Heart right ventricle (tissue), 16 donors: ENCODE results near the gene HTRA3. TPM values are rescaled to one million over a fixed set of nuclear protein-coding genes. Genes with fewer than 3 reads are reported as not detected.

Experiments
- ATAC-seq, 8 donors: fragments of 200-7000 bp; cut with Tn5 transposase; one replicate each; pipeline ENCODE4 v1.9.1; 2020; ENCODE audit warnings: mild to moderate bottlenecking in 8 of 8, moderate library complexity in 8 of 8, moderate number of reproducible peaks in 1 of 8
- DNase-seq, 2 donors: peaks; one replicate each; pipeline ENCODE4 v3.0.0-alpha.2; 2020
- H3K27ac ChIP-seq, 10 donors: fragments of 200-600 bp; sonication (generic) in 2 of 10; one replicate each; pipeline versions ENCODE4 v1.5.0 to v1.8.0; 2020 to 2022; ENCODE audit warnings: mild to moderate bottlenecking in 3 of 10
- H3K27me3 ChIP-seq, 7 donors: fragments of 200-600 bp; one replicate each; pipeline ENCODE4 v1.8.0; 2021 to 2022; ENCODE audit warnings: mild to moderate bottlenecking in 2 of 7
- H3K36me3 ChIP-seq, 9 donors: fragments of 200-600 bp; sonication (generic) in 1 of 9; one replicate each; pipeline versions ENCODE4 v1.5.0 to v1.8.0; 2020 to 2022; ENCODE audit warnings: mild to moderate bottlenecking in 2 of 9
- H3K4me1 ChIP-seq, 9 donors: fragments of 200-600 bp; sonication (generic) in 1 of 9; one replicate each; pipeline versions ENCODE4 v1.5.0 to v1.8.0; 2020 to 2022; ENCODE audit warnings: mild to moderate bottlenecking in 4 of 9
- H3K4me3 ChIP-seq, 10 donors: fragments of 200-600 bp; sonication (generic) in 2 of 10; one replicate each; pipeline versions ENCODE4 v1.5.0 to v1.8.0; 2020 to 2022; ENCODE audit warnings: mild to moderate bottlenecking in 7 of 10, moderate library complexity in 2 of 10
- H3K9me3 ChIP-seq, 11 donors: fragments of 200-600 bp in 10 of 11; sonication (generic) in 2 of 11; one replicate each; pipeline versions ENCODE4 v1.5.0 to v1.8.0; 2013 to 2022; ENCODE audit warnings: mild to moderate bottlenecking in 2 of 11, control low read depth in 1 of 11, moderate library complexity in 1 of 11
- CTCF ChIP-seq, 9 donors: fragments of 200-600 bp; sonication (generic) in 2 of 9; IDR thresholded peaks; one replicate each; pipeline versions ENCODE4 v1.5.0 to v1.8.0; 2021 to 2022; ENCODE audit warnings: antibody characterized with exemption in 9 of 9, mild to moderate bottlenecking in 5 of 9, moderate library complexity in 1 of 9
- WGBS, 2 donors: extraction: QIAGEN DNeasy Blood & Tissue Kit; methylation state at CpG; one replicate each; pipeline ENCODE4 v1.1.7; 2013; ENCODE audit warnings: inconsistent platforms in 1 of 2; 5-methylcytosine and 5-hydroxymethylcytosine counted together
- intact Hi-C, 10 donors: fragments of 100-400 bp; cut with DNase I; formaldehyde crosslinking; loops; one replicate each; pipeline versions ENCODE4 v1.11.1 to v1.14.2; 2022
- polyA plus RNA-seq, 2 donors: library from polyadenylated mRNA; stranded (reverse); fragments of 200-250 nt; gene quantifications; one replicate each; pipeline ENCODE4 v1.2.3, GENCODE V29; 2013
- total RNA-seq, 10 donors: library from RNA; stranded (reverse); fragmentation: NEBNext Ultra II Directional in 3 of 10; extraction: Animal tissue kit (Norgen Biotek cat#: 25700) in 3 of 10; gene quantifications; one replicate each; pipeline versions ENCODE4 v1.2.1 to v1.2.4, GENCODE V29; 2021 to 2023
- donor health status: Arrhythmogenic right ventricular cardiomyopathy.
- donor health status: ischemic (EF 13 %, LVEDD 7.1; RV severe dilation, severe dysfunction).
- donor health status: healthy with polysubstance abuse.
- donor health status: DM: no; HTN: yes; CAD: no.
- donor health status: DM: no; HTN: no; CAD: no.
- donor health status: ischemic (EF 25% LVEDD 6.9; RV normal size, moderate dysfunction).
- donor health status: ischemic (EF 25% LVEDD 5.7; RV mildly dilated, moderate dysfunction).
- donor health status: healthy.
- donor health status: DM: yes; HTN: yes; CAD: no.
- donor health status: Ischemic cardiomyopathy.
- donor health status: ischemic (EF 35%, LVEDD 5.7; RV mildly dilated, moderate dysfunction).
- donor health status: nonischemic (EF 11% LVEDD 7.7; RV severe dilation, severe dysfunction).
- donor health status: DM: yes; HTN: yes; CAD: no.
- donor health status: PGD.
- donor health status: ischemic (EF 29% LVEDD 5.4; RV normal size, mild dysfunction).
- donor health status: nonischemic (EF 23%, LVEDD 6.1; RV moderate dilation, normal function).

The HTRA3 gene
- total and polyA plus RNA-seq, 12 donors, result 20.2 to 82.5 (median 54.2) TPM

- Histone ChIP-seq H3K9me3 (no peaks in the 10 kb centered on the region), H3K27me3 (no peaks in the 10 kb centered on the region), H3K36me3 (no peaks in the 10 kb centered on the region), H3K4me3 (no peak overlapping the region), H3K4me1 (peaks cover 0 to 20% (median 0%) of the 10 kb centered on the region in 9 donors), H3K27ac (peak overlapping the region in 1 of 10 donors; percentile 0)
- 40 to 47% methylated on average over 13 of the region's 13 CpGs for WGBS, 2 donors
- DNase-seq, result no peak
- no peak for TF ChIP-seq CTCF (IDR thresholded peaks at IDR 0.05)
- intact Hi-C loops, result no loop called here
- peak in 1 of 8 donors; percentile 5 for ATAC-seq
Measured at GRCh38 chr4:8260656-8261111, 8.9 kb upstream of the HTRA3 start.

- intact Hi-C loops, result no loop called here
- Histone ChIP-seq H3K9me3 (no peaks in the 10 kb centered on the region), H3K4me3 (no peak overlapping the region), H3K36me3 (no peaks in the 10 kb centered on the region), H3K27ac (no peak overlapping the region), H3K4me1 (peaks cover 4 to 24% (median 7%) of the 10 kb centered on the region in 9 donors), H3K27me3 (no peaks in the 10 kb centered on the region)
- WGBS, 2 donors, result 86 to 89% methylated on average over 25 of the region's 25 CpGs
- DNase-seq (no peak), ATAC-seq (no peak)
- TF ChIP-seq CTCF (IDR thresholded peaks at IDR 0.05), result no peak
Measured at GRCh38 chr4:8261851-8262535, 7.6 kb upstream of the HTRA3 start.

GRCh38 chr4:8262637-8263322 lies 6.8 kb upstream of the HTRA3 start:
- WGBS, 2 donors, result 86 to 89% methylated on average over 23 of the region's 23 CpGs
- TF ChIP-seq CTCF (IDR thresholded peaks at IDR 0.05), result no peak
- ATAC-seq (no peak), DNase-seq (peak in 1 of 2 donors; percentile 11)
- Histone ChIP-seq H3K4me3 (no peak overlapping the region), H3K27me3 (no peaks in the 10 kb centered on the region), H3K9me3 (no peaks in the 10 kb centered on the region), H3K36me3 (no peaks in the 10 kb centered on the region), H3K4me1 (peaks cover 9 to 32% (median 15%) of the 10 kb centered on the region in 9 donors), H3K27ac (no peak overlapping the region)
- intact Hi-C loops, result no loop called here

- H3K4me3 ChIP-seq, result no peak overlapping the region
- WGBS, 2 donors, result 93 to 96% methylated on average over 10 of the region's 10 CpGs
- peak in 1 of 2 donors; percentile 7 for DNase-seq
- intact Hi-C loops, result no loop called here
- peaks cover 9 to 34% (median 15%) of the 10 kb centered on the region in 9 donors for H3K4me1 ChIP-seq
- no peak for TF ChIP-seq CTCF (IDR thresholded peaks at IDR 0.05)
- no peaks in the 10 kb centered on the region for H3K9me3 ChIP-seq
- ATAC-seq, result no peak
- no peak overlapping the region for H3K27ac ChIP-seq
- no peaks in the 10 kb centered on the region for H3K27me3 ChIP-seq
- H3K36me3 ChIP-seq, result no peaks in the 10 kb centered on the region
Measured at GRCh38 chr4:8263397-8263796, 6.2 kb upstream of the HTRA3 start.
